Effector memory CD4-positive, alpha-beta T cell (primary cell): ENCODE results near the gene SLC39A12.

Source experiments
- DNase-seq, 3 donors: peaks; one replicate each; pipeline ENCODE4 v3.0.0-alpha.2; 2020
- H3K27ac ChIP-seq: 2 replicates; pipeline ENCODE4 v1.7.0; 2013; ENCODE audit warnings: mild to moderate bottlenecking, low read length, moderate library complexity; ENCODE audit not compliant: insufficient read depth, poor library complexity, severe bottlenecking
- H3K27me3 ChIP-seq: replicated peaks from 2 replicates; pipeline ENCODE4 v1.7.0; 2013; ENCODE audit warnings: mild to moderate bottlenecking, low read length; ENCODE audit not compliant: insufficient read depth, control insufficient read depth, poor library complexity, severe bottlenecking
- H3K36me3 ChIP-seq: 2 replicates; pipeline ENCODE4 v1.7.0; 2013; ENCODE audit warnings: mild to moderate bottlenecking, low read length, moderate library complexity; ENCODE audit not compliant: control insufficient read depth, insufficient read depth
- H3K4me1 ChIP-seq: 2 replicates; pipeline ENCODE4 v1.7.0; 2013; ENCODE audit warnings: low read length, mild to moderate bottlenecking; ENCODE audit not compliant: control insufficient read depth, insufficient read depth, poor library complexity, severe bottlenecking
- H3K4me3 ChIP-seq: 2 replicates; pipeline ENCODE4 v1.7.0; 2013; ENCODE audit warnings: low read length, low read depth, mild to moderate bottlenecking; ENCODE audit not compliant: insufficient read depth, poor library complexity, severe bottlenecking
- H3K9me3 ChIP-seq: 2 replicates; pipeline ENCODE4 v1.7.0; 2013; ENCODE audit warnings: mild to moderate bottlenecking, low read length, moderate library complexity; ENCODE audit not compliant: control insufficient read depth

The SLC39A12 gene

GRCh38 chr10:17961551-17962422, 10.1 kb downstream of the SLC39A12 start:
- H3K9me3 ChIP-seq = no peaks in the 10 kb centered on the region
- no peak for DNase-seq
- no peaks in the 10 kb centered on the region for H3K4me1 ChIP-seq
- H3K27ac ChIP-seq = no peak overlapping the region
- H3K36me3 ChIP-seq = no peaks in the 10 kb centered on the region
- no peak overlapping the region for H3K4me3 ChIP-seq
- no peaks in the 10 kb centered on the region for H3K27me3 ChIP-seq

GRCh38 chr10:17963431-17963830, 11.7 kb downstream of the SLC39A12 start:
- no peak overlapping the region for H3K4me3 ChIP-seq
- no peak overlapping the region for H3K27ac ChIP-seq
- no peaks in the 10 kb centered on the region for H3K27me3 ChIP-seq
- DNase-seq = no peak
- no peaks in the 10 kb centered on the region for H3K36me3 ChIP-seq
- H3K4me1 ChIP-seq = no peaks in the 10 kb centered on the region
- H3K9me3 ChIP-seq = no peaks in the 10 kb centered on the region

GRCh38 chr10:17965649-17966235, 14.0 kb downstream of the SLC39A12 start:
- H3K27me3 ChIP-seq = no peaks in the 10 kb centered on the region
- H3K4me1 ChIP-seq = no peaks in the 10 kb centered on the region
- no peaks in the 10 kb centered on the region for H3K9me3 ChIP-seq
- H3K27ac ChIP-seq = no peak overlapping the region
- no peak overlapping the region for H3K4me3 ChIP-seq
- no peaks in the 10 kb centered on the region for H3K36me3 ChIP-seq
- no peak for DNase-seq

GRCh38 chr10:17974505-17974904, 22.8 kb downstream of the SLC39A12 start:
- H3K4me3 ChIP-seq = no peak overlapping the region
- no peaks in the 10 kb centered on the region for H3K4me1 ChIP-seq
- no peaks in the 10 kb centered on the region for H3K9me3 ChIP-seq
- H3K27me3 ChIP-seq = no peaks in the 10 kb centered on the region
- H3K36me3 ChIP-seq = no peaks in the 10 kb centered on the region
- no peak overlapping the region for H3K27ac ChIP-seq
- no peak for DNase-seq

GRCh38 chr10:17980846-17981565, 29.3 kb downstream of the SLC39A12 start:
- Histone ChIP-seq H3K36me3 (no peaks in the 10 kb centered on the region), H3K9me3 (no peaks in the 10 kb centered on the region), H3K4me1 (no peaks in the 10 kb centered on the region), H3K27me3 (no peaks in the 10 kb centered on the region), H3K4me3 (no peak overlapping the region), H3K27ac (no peak overlapping the region)
- no peak for DNase-seq

GRCh38 chr10:17981766-17982380, 30.2 kb downstream of the SLC39A12 start:
- H3K9me3 ChIP-seq = no peaks in the 10 kb centered on the region
- no peaks in the 10 kb centered on the region for H3K36me3 ChIP-seq
- H3K27me3 ChIP-seq = no peaks in the 10 kb centered on the region
- DNase-seq = no peak
- no peak overlapping the region for H3K4me3 ChIP-seq
- no peaks in the 10 kb centered on the region for H3K4me1 ChIP-seq
- H3K27ac ChIP-seq = no peak overlapping the region

- Histone ChIP-seq H3K9me3 (no peaks in the 10 kb centered on the region), H3K27me3 (no peaks in the 10 kb centered on the region), H3K4me1 (no peaks in the 10 kb centered on the region), H3K27ac (no peak overlapping the region), H3K4me3 (no peak overlapping the region), H3K36me3 (no peaks in the 10 kb centered on the region)
- no peak for DNase-seq
Measured at GRCh38 chr10:17984056-17984455, 32.3 kb downstream of the SLC39A12 start.

- Histone ChIP-seq H3K27ac (no peak overlapping the region), H3K4me1 (no peaks in the 10 kb centered on the region), H3K27me3 (no peaks in the 10 kb centered on the region), H3K9me3 (no peaks in the 10 kb centered on the region), H3K4me3 (no peak overlapping the region), H3K36me3 (no peaks in the 10 kb centered on the region)
- no peak for DNase-seq
Measured at GRCh38 chr10:17984563-17984962, 32.8 kb downstream of the SLC39A12 start.

- no peaks in the 10 kb centered on the region for H3K27me3 ChIP-seq
Measured at GRCh38 chr10:17989908-17990767, 38.4 kb downstream of the SLC39A12 start.

More at GRCh38 chr10:17989908-17990767, 38.4 kb downstream of the SLC39A12 start:
- no peaks in the 10 kb centered on the region for H3K9me3 ChIP-seq
- H3K4me3 ChIP-seq = no peak overlapping the region
- H3K4me1 ChIP-seq = no peaks in the 10 kb centered on the region
- H3K27ac ChIP-seq = no peak overlapping the region
- H3K36me3 ChIP-seq = no peaks in the 10 kb centered on the region
- no peak for DNase-seq
